Gastroesophageal sphincter (tissue), 3 donors: ENCODE data around the gene HSPA12A.

ENCODE experiments used
- CTCF ChIP-seq, 4 experiments: fragments of 200-600 bp in 2 of 4; fragments of 450-650 bp in 2 of 4; sonication (generic) in 1 of 4; IDR thresholded peaks; one replicate each; pipeline ENCODE4 v1.5.1; 2017 to 2019; ENCODE audit warnings: antibody characterized with exemption in 4 of 4, mild to moderate bottlenecking in 2 of 4, moderate library complexity in 2 of 4
- EP300 ChIP-seq: sonication (generic); formaldehyde crosslinking; IDR thresholded peaks from one replicate; pipeline ENCODE4 v1.6.1; 2017; ENCODE audit warnings: antibody characterized with exemption, mild to moderate bottlenecking
- POLR2A ChIP-seq, 2 donors: fragments of 450-650 bp; IDR thresholded peaks; one replicate each; pipeline ENCODE4 v1.6.1; 2017; ENCODE audit warnings: antibody characterized with exemption in 2 of 2, mild to moderate bottlenecking in 2 of 2, moderate library complexity in 1 of 2
- POLR2AphosphoS5 ChIP-seq: sonication (generic); formaldehyde crosslinking; IDR thresholded peaks from one replicate; pipeline ENCODE4 v1.6.1; 2017; ENCODE audit warnings: antibody characterized with exemption

GRCh38 chr10:116636385-116636784 lies 106.0 kb downstream of the HSPA12A start:
- no peak for TF ChIP-seq CTCF (IDR thresholded peaks at IDR 0.05)
- TF ChIP-seq EP300: no peak
- TF ChIP-seq POLR2A (IDR thresholded peaks at IDR 0.05): no peak
- TF ChIP-seq POLR2AphosphoS5: no peak
